ENCODE results near the gene MANSC1.

The MANSC1 gene

DNA sequence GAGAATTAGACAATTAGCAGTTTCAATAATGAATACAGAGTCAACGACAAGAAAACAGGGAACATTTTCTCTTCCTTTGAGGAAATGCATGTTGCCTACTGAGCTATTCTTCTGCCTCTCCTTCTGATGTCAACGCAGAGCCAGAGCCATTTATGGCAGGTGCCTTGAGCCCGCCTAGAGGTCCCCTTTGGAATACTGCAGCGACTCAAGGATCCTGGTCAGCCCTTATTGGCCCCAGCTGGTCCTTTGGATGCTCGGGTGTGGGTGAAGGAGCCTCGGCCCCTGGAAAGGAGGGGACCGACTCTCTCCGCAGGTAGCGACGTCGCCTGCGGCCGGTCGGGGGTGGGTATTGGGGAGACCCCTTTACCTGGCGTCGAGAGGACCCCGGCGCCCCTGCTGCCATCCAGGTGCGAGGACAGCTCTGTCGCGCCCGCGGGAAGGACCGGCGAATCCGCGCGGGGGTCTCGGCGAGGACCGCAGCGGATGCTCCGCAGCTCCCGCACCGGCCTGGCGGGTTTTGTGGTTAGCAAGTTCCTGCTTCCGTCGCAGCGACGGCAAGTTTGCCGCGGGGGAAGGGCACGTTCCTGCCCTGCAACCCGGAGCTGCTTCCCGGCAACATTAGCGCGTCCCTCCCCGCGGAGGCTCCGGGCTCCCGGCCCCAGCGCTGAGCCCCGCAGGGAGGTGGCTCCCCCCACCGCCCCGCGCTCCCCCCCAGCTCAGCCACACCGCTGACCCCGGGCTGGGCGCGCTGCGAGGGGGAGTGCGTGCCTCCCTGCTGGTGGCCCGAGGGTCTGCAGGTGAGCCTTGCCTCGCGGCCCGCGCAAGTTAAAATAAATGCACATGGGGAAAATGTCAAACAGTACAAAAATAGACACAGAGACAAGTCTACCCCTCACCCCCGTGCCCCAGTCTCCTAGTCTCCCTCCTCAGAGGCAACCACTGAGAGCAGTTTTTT lies at the start of gene MANSC1:
Gene MANSC1, minus strand, starts transcription at position 532 of the 955 bp plus-strand sequence. CDS start 6,928 bp downstream, outside the sequence.
- H3K9ac ChIP-seq = peak within 1 kb of the TSS; percentile 33 to 71 (median 57); a peak in 20 of 22 replicates
- TF ChIP-seq Cebpa-rat (IDR thresholded peaks at IDR 0.05) = no peak
- H4K20me1 ChIP-seq = no peaks in the 10 kb centered on the region
- H3K36me3 ChIP-seq = no peaks in the 10 kb centered on the region
- H3K4me3 ChIP-seq = peak within 1 kb of the TSS; percentile 44 to 73 (median 57)
- peaks cover 0 to 9% (median 4%) of the 10 kb centered on the region in 11 experiments; a peak in 11 of 22 replicates for H3K9me3 ChIP-seq (replicated peaks in 1 of 11)
- H3K27me3 ChIP-seq = no peaks in the 10 kb centered on the region
- peak within 1 kb of the TSS; percentile 68 to 91 (median 85) for H3K4me2 ChIP-seq
- peaks cover 0 to 20% (median 16%) of the 10 kb centered on the region in 10 experiments; a peak in 18 of 20 replicates for H3K4me1 ChIP-seq
- peak within 1 kb of the TSS in 8 of 11 experiments; percentile 10 to 55 (median 38); a peak in 11 of 22 replicates for H3K27ac ChIP-seq

DNA sequence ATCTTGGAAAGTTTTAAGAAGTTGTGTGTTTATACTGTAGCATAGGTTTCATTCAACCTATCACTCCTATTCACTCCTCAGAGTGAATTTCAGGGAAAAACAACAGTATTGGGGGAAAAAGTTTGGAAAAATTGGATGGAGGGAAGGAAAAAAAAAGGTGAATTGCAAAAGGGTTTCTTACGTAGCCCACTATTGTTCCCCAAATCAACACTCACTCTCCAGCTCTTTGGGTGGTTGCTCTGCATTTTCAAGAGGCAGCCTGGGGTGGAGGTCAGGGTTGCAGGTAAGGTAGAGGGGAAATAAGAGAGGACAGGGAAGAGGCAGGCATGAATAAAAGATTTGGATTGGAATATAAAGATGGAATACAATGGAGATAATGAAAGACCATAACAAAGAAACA lies 49.1 kb upstream of the MANSC1 start:
- no peaks in the 10 kb centered on the region for H4K20me1 ChIP-seq
- H3K27ac ChIP-seq = no peak overlapping the region
- H3K27me3 ChIP-seq = no peaks in the 10 kb centered on the region
- H3K4me1 ChIP-seq = peaks cover 10 to 22% (median 17%) of the 10 kb centered on the region in 10 experiments; a peak in 19 of 20 replicates
- no peak overlapping the region for H3K4me2 ChIP-seq
- no peak for TF ChIP-seq Cebpa-rat (IDR thresholded peaks at IDR 0.05)
- H3K36me3 ChIP-seq = peaks cover 0 to 4% (median 0%) of the 10 kb centered on the region in 11 experiments; a peak in 2 of 22 replicates
- H3K4me3 ChIP-seq = no peak overlapping the region
- peaks cover 0 to 8% (median 0%) of the 10 kb centered on the region in 11 experiments; a peak in 2 of 22 replicates for H3K9me3 ChIP-seq (replicated peaks in 1 of 11)
- no peak overlapping the region for H3K9ac ChIP-seq

DNA sequence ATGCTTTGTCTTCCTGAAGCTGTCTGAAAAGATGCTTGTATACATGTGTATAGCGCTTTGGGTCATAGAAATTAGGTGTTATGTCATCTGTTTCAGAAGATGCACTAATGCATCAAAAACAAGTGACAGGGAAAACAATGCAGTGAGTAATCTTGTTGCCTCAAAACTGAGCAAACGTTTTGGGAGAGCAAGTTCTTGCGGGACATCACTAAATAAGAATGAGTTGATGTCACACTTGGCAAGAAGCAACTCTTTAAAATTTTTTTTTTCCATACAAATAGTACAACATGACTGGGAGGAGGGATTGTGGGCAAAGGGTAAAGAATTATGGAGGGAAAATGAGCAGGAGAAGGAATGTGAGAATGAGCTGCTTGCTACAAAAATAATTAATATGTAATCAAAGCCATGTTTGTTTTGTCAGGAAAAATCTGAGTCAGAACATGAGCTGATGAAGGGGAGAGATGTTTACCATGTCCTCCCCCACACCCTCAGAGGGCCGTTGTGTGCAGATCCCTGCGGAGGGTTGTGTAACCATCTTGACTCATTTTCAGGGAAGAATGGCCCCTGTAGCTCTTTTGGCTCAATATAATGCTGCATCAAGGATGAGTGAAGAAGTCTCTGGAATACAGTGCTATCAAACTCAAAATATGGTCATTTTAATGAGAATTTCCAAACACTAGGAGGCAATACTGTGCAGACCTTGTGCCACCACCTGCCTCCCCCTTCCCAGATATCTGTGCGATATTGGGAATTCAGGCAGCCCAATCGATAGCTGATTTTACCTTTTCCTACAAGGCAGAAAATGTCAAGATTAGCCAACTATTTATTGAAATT lies 48.2 kb upstream of the MANSC1 start:
- Histone ChIP-seq H3K4me2 (no peak overlapping the region), H3K4me1 (peaks cover 4 to 13% (median 11%) of the 10 kb centered on the region in 10 experiments; a peak in 19 of 20 replicates), H3K36me3 (peaks cover 0 to 4% (median 0%) of the 10 kb centered on the region in 11 experiments; a peak in 2 of 22 replicates), H3K9ac (no peak overlapping the region), H3K27ac (no peak overlapping the region), H4K20me1 (no peaks in the 10 kb centered on the region), H3K9me3 (replicated peaks in 1 of 11) (peaks cover 0 to 8% (median 0%) of the 10 kb centered on the region in 11 experiments; a peak in 1 of 22 replicates), H3K27me3 (no peaks in the 10 kb centered on the region), H3K4me3 (no peak overlapping the region)
- no peak for TF ChIP-seq Cebpa-rat (IDR thresholded peaks at IDR 0.05)

DNA sequence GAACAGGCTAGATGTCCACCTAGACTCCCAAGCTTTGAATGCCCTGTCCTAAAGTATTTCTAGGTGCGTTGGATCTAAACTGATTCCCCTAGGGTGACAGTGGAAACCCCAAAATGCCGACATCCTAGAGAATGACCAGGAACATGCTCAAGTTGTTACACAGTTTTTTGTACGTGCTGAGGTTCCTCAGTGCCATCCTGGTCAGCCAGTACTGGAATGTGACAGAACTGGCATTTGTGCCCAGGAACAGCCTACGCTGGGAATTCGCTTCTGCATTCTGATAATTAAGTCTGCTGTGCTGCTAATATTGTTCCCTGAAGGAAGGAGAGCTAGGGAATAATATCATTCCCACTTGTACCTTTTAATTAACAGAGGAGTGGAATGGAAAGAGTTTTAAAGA lies 47.1 kb upstream of the MANSC1 start:
- H3K36me3 ChIP-seq = peaks cover 0 to 4% (median 0%) of the 10 kb centered on the region in 11 experiments; a peak in 2 of 22 replicates
- no peak overlapping the region for H3K4me3 ChIP-seq
- H4K20me1 ChIP-seq = no peaks in the 10 kb centered on the region
- TF ChIP-seq Cebpa-rat (IDR thresholded peaks at IDR 0.05) = no peak
- H3K9me3 ChIP-seq (replicated peaks in 1 of 11) = peaks cover 0 to 8% (median 0%) of the 10 kb centered on the region in 11 experiments; a peak in 1 of 22 replicates
- peaks cover 0 to 2% (median under 1%) of the 10 kb centered on the region in 10 experiments; a peak in 11 of 20 replicates for H3K4me1 ChIP-seq
- no peak overlapping the region for H3K9ac ChIP-seq
- no peak overlapping the region for H3K4me2 ChIP-seq
- H3K27me3 ChIP-seq = no peaks in the 10 kb centered on the region
- no peak overlapping the region for H3K27ac ChIP-seq

DNA sequence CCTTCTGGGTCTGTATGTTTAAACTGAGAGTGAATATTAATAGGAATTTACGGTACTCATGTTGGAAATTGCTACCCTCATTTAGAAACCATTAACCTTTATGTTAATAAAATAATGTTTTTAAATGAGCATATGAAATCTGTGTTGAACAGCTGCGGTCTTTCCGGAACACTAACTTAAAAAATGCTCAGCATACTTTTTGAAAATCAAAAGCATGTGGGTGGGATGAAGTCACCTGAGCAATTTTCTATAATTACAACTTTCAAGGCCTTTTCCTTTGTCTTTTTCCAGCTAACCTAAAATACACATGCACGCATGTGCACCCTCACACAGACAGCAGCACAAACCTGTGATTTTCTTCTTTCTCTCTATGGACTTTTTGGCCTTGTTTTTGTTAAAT lies 46.7 kb upstream of the MANSC1 start:
- Histone ChIP-seq H3K4me3 (no peak overlapping the region), H4K20me1 (no peaks in the 10 kb centered on the region), H3K4me2 (no peak overlapping the region), H3K9ac (no peak overlapping the region), H3K27me3 (no peaks in the 10 kb centered on the region), H3K4me1 (no peaks in the 10 kb centered on the region), H3K9me3 (replicated peaks in 1 of 11) (peaks cover 0 to 8% (median 0%) of the 10 kb centered on the region in 11 experiments; a peak in 1 of 22 replicates), H3K36me3 (peaks cover 0 to 4% (median 0%) of the 10 kb centered on the region in 11 experiments; a peak in 2 of 22 replicates), H3K27ac (no peak overlapping the region)
- no peak for TF ChIP-seq Cebpa-rat (IDR thresholded peaks at IDR 0.05)

DNA sequence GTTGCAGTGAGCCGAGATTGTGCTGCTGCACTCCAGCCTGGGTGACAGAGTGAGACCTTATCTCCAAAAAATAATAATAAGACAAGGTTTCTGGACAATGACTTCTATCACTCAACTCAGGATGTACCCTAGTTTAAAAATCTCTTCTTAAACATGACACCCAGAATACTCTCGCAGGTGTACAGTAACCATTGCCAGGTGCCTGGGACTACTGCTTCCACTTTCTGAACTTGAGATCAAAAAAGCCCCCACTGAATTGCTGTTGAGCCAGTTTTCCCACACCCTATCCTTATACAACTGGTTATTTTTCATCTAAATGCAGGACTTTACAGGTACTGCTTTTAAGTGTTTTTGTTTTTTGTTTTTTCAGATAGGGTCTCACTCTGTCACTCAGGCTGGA lies 43.1 kb upstream of the MANSC1 start:
- Histone ChIP-seq H3K9me3 (replicated peaks in 1 of 11) (peaks cover 0 to 5% (median 0%) of the 10 kb centered on the region in 11 experiments; a peak in 2 of 22 replicates), H3K9ac (no peak overlapping the region), H3K36me3 (peaks cover 0 to 9% (median 0%) of the 10 kb centered on the region in 11 experiments; a peak in 2 of 22 replicates), H3K27me3 (no peaks in the 10 kb centered on the region), H3K4me3 (no peak overlapping the region), H3K27ac (no peak overlapping the region), H3K4me1 (0 out of 20 replicates have a peak, but pooled peaks cover 0 to 6% (median 0%) of the 10 kb centered on the region in 10 experiments), H3K4me2 (no peak overlapping the region), H4K20me1 (no peaks in the 10 kb centered on the region)
- TF ChIP-seq Cebpa-rat (IDR thresholded peaks at IDR 0.05) = no peak

DNA sequence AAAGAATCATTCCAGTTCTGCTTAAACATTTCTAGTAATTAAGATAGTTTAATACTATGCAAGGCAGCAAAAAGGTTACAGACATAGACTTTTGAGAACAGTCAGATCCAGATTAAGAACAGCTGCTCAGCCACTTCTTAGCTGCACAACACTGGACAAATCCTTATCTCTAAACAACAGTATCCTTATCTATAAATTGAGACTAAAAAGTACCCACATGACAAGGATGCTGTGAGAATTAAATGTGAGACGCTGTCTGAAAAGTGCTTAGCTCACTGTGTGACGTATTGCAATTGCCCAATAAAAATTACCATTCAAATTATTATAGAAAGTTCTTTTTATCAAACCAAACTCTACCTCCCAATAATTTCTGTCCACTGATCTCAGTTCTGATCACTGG lies 42.4 kb upstream of the MANSC1 start:
- Histone ChIP-seq H3K27ac (no peak overlapping the region), H4K20me1 (no peaks in the 10 kb centered on the region), H3K9me3 (replicated peaks in 1 of 11) (peaks cover 0 to 5% (median 0%) of the 10 kb centered on the region in 11 experiments; a peak in 2 of 22 replicates), H3K27me3 (no peaks in the 10 kb centered on the region), H3K9ac (no peak overlapping the region), H3K4me1 (0 out of 20 replicates have a peak, but pooled peaks cover 0 to 6% (median 0%) of the 10 kb centered on the region in 10 experiments), H3K4me3 (no peak overlapping the region), H3K4me2 (no peak overlapping the region), H3K36me3 (peaks cover 0 to 9% (median 0%) of the 10 kb centered on the region in 11 experiments; a peak in 2 of 22 replicates)
- no peak for TF ChIP-seq Cebpa-rat (IDR thresholded peaks at IDR 0.05)

DNA sequence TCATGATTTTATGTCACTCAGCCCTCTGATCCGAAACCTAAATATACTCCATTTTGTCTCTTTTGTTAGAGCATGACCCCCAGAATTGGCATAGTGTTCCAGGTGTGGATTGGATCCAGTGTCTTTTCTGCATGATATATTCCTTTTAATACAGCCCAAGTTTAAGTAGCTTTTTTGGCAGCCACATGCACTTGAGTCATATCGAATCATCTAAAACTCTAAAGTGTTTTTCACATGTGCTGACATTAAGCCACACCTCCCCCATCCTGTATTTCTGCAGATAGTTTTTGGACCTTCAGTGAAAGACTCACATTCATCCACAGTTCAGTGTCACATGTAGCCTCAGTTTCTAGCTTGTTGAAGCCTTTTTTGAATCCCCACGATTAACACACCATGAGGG lies 37.5 kb upstream of the MANSC1 start:
- peaks cover 0 to 16% (median 2%) of the 10 kb centered on the region in 11 experiments; a peak in 5 of 22 replicates for H3K36me3 ChIP-seq
- no peak for TF ChIP-seq Cebpa-rat (IDR thresholded peaks at IDR 0.05)
- peaks cover 0 to 11% (median 2%) of the 10 kb centered on the region in 11 experiments; a peak in 11 of 22 replicates for H3K9me3 ChIP-seq (replicated peaks in 1 of 11)
- H3K4me1 ChIP-seq = peaks cover 10 to 23% (median 18%) of the 10 kb centered on the region in 10 experiments
- no peak overlapping the region for H3K9ac ChIP-seq
- H3K27me3 ChIP-seq = no peaks in the 10 kb centered on the region
- H3K4me2 ChIP-seq = no peak overlapping the region
- no peak overlapping the region for H3K4me3 ChIP-seq
- no peaks in the 10 kb centered on the region for H4K20me1 ChIP-seq
- no peak overlapping the region for H3K27ac ChIP-seq
